CD4-positive, alpha-beta T cell treated with Interleukin-6 for 4 hours (primary cell): ENCODE data around the gene TMEM114.
A peak's percentile ranks its signal among the peaks of the same experiment; 100 is the strongest.

Experiments used
- DNase-seq: peaks from one replicate; pipeline ENCODE4 v3.0.0-alpha.2; 2020; ENCODE audit warnings: mixed read lengths

Gene TMEM114

GRCh38 chr16:8589900-8590688 is at the start of gene TMEM114:
Gene TMEM114 (minus strand): TSS chr16:8590511. CDS start chr16:8589838, 673 bp downstream.
- DNase-seq: no peak

DNA sequence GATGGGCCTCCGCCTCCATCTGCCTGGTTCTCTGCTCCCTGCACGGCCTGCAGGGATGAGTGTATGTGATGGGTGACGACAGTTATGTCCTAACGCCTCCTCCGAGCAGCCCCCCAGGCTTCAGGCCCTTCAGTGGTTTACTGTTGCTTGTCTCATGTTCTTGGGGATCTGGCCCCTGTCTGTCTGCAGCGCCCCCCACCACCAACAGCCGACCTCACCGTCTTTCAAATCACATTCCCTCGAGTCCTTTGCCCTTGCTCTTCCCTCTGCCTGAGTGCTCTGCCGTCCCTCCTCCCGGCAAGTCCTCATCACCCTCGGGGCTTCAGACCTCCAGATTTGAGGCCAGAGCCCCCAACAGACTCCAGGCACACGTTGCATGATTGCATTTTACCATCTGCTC is 49.4 kb upstream of the TMEM114 start:
- no peak for DNase-seq

- no peak for DNase-seq
Measured at GRCh38 chr16:8634991-8635736, 44.9 kb upstream of the TMEM114 start.

DNA sequence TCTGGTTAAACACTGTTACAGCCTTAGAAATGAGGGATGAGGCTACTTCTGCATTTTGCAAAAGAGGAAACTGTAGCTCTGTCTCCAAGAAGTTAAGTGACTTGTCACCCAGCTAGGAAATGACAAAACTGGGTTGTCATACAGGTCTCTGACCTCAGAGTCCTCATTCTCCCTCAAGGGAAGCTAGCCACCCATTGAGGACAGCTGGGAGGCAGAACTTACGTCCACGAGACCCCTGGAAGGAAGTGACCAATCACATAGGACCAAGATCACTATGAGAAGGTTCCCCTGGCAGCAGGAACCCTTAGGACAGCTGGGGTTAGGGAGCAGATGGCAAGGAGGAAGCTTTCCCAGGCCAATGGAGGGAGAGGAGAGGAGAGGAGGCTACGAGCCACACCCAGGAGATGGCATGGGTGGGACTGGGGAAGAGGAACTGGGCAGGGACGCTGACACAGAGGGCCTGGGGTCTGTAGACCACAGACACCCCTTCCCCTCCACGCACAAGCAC is 42.4 kb upstream of the TMEM114 start:
- DNase-seq: no peak

DNA sequence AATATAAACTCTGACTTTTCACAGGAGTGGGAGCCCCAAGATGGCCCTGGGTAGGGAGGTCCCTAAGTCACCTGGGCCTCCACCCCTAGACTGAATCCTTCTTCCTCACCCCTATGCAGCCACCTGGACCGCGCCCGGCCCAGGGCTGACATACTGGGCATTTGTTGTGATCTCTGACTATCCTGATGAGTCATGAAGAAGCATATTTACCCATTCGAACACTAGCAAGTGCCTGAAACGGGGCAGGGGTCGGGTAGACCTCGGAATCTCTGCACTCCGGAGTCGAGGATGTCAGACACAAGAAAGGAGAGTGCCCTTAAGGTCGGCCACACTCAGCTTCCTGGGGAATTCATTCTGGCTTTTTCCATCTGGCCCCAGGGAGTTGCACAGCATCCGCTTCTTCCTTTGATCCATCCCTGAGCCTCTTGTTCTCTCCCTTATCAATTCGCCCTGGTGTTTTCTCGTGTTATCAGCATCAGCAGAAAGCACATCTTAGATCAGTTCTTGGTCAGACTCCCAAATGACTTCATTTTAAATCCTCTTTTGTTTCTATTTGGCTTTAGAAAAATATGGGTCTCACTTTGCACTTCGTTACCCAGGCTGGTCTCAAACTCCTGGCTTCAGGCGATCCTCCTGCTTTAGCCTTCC is 41.6 kb upstream of the TMEM114 start:
- DNase-seq: no peak

DNA sequence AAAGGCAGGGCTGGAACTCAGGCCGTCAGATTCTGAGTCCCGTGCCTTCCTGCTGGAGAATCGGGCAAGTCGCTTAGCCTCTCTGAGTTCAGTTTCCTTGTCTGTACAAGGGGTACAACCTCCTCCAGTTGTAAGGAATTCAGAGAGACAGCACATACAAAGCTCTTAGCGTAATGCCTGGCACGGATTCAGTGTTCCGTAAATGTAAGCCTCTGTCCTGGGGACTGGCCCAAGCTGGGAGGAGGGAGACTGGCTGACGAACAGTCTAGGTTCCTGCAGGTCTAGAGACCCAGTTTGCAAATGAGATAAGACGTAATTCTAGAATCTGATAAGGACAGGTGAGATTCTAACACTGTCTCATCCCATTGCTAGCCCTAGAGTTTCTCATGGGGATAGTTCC is 41.1 kb upstream of the TMEM114 start:
- DNase-seq: no peak

DNA sequence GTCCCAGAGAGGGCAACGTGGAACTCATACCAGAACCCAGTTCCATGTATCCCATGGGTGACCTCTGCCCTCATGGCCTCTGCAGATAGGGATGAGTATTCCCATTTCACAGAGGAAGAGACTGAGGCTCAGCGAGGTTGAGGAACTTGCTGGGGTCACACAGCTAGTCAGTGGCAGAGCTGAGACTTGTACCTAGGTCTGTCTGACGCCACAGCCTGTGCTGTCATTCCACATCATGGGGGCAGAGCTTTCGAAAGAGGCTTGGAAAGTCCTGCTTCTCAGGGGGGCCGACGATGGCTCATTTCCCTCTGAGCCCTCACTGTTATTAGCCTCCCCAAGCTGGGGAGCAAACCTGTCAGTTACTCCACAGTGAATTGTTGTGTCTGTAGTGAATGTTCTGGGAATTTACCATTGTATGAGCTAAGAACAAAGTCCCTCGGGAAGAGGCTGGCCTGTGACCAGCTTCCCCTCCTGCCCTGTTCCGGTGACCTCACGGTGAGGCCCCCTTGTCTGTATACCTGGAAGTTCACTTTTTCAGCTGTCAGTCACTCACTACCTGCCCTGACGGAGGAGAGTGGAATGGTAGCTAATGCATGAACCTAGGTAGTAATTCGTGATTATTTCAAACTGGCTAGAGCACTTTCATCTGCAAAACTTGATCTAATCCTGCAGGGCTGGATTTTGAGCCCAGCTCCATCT is 40.1 kb upstream of the TMEM114 start:
- DNase-seq: no peak

- DNase-seq: no peak
Measured at GRCh38 chr16:8628981-8629725, 38.8 kb upstream of the TMEM114 start.

- DNase-seq: no peak
Measured at GRCh38 chr16:8627456-8627855, 37.1 kb upstream of the TMEM114 start.

DNA sequence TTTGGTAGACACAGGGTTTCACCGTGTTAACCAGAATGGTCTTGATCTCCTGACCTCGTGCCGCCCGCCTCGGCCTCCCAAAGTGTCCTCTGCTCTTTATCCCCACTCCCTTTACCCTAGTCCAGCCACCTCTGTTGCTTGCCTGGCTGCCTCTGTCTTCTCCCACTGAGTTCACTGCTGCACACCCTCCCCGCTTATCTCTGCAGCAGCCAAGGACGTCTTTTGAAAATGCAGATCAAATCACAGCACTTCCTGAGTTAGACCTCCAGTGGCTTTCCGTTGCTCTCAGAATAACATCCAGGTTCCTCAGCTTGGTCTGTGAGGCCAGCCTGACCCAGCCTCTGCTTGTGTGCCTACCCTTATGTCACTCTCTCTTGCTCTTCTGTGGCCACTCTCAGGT is 36.6 kb upstream of the TMEM114 start:
- no peak for DNase-seq

GRCh38 chr16:8625491-8626087 is 35.3 kb upstream of the TMEM114 start:
- no peak for DNase-seq

DNA sequence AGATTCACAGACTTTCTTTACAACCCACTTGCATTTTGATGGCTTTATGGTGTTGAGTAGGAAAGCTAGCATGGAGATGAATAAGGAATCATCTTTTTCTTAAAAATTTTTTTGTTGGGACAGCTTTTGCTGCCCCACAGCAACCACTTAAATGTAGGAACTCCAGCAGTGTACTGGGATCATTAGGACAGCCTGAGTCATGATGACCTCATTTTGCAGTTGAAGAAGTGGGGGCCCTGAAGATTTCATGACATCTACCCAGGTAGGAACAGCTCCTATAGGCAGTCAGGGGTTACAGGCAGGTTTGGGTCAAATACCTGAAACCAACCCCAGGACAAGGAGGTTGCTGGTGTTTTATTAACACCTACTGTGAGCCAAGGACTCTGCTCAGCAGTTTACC is 33.3 kb upstream of the TMEM114 start:
- no peak for DNase-seq

DNA sequence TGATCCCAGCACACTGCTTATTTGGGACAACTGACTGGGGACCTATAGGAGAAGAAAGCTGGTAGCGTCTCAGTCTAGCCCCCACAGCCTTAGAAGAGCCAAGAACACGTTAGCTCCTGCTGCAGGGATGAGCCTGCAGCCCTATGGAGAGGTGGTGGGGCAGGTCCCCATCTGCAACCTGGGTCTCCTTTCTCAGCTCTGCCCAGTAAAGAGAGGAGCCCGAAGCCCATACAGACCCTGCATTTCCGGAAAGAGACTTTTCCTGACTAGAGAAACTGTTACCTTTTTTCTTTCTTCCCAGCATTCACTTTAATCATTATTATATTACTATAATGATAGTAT is 32.0 kb upstream of the TMEM114 start:
- no peak for DNase-seq

- peak; percentile 95 for DNase-seq
Measured at GRCh38 chr16:8621572-8622314, 31.4 kb upstream of the TMEM114 start, which contains the start of gene METTL22. Gene METTL22 (plus strand): TSS chr16:8621698. CDS start chr16:8625666, 3,968 bp downstream.

GRCh38 chr16:8621222-8621571 is 30.9 kb upstream of the TMEM114 start:
- DNase-seq: no peak

- no peak for DNase-seq
Measured at GRCh38 chr16:8620535-8620934, 30.2 kb upstream of the TMEM114 start.

- DNase-seq: no peak
Measured at GRCh38 chr16:8619671-8620370, 29.5 kb upstream of the TMEM114 start.

- no peak for DNase-seq
Measured at GRCh38 chr16:8614435-8615029, 24.2 kb upstream of the TMEM114 start.

DNA sequence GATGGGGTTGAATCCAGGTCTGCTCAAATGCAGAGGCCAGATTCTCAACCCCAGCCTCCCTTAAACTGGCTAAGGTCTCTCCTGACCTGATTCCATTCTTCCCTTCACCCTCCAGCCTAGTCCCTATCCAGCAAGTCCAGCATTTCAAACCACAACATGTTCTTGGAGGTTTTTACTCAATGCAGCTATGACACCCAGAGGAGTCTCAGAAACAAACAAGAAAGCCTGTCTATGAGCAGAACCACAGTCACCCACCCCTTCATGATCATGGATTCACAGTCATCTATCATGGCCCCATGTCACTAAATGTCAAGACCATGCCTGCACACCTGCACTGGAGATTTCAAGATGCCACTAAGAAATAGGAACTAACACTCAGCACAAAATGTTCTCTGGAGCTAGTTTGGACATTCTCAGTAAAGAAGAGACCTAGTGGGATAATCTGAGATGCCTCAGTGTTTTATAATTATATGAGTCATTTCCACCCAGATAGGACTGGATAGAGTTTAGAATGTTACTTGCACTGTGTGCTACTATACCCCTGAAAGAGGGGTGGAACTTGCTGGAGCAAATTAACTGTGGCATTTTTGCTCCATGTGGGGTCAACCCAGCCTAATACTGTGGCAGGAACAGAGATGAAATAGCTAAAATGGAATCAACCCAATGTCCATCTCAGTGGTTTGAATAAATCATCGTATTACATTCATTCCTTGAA is 21.7 kb upstream of the TMEM114 start:
- DNase-seq: no peak
